B cell (primary cell): ENCODE results near the gene KCNK7. TPM values are rescaled to one million over a fixed set of nuclear protein-coding genes. Genes with fewer than 3 reads are reported as not detected.

Experiments used
- ATAC-seq: fragments of 200-7000 bp; cut with Tn5 transposase; one replicate; pipeline ENCODE4 v1.10.0; 2021; ENCODE audit warnings: low read depth, mild to moderate bottlenecking, moderate number of reproducible peaks, moderate library complexity
- CTCF ChIA-PET: fragments of 350-600 bp; sonication (Branson Sonifier 250); formaldehyde crosslinking; loops from one replicate; lab custom pipeline; 2021; ENCODE audit warnings: antibody characterized with exemption, inconsistent platforms; lab: Charles Lee
- POLR2A ChIA-PET: fragments of 350-600 bp; sonication (Branson Sonifier 250); formaldehyde crosslinking; loops from one replicate; lab custom pipeline; 2021; ENCODE audit warnings: antibody characterized with exemption; lab: Charles Lee
- DNase-seq: peaks from one replicate; pipeline ENCODE4 v3.0.0; 2013
- H2AFZ ChIP-seq: 2 replicates; pipeline ENCODE4 v1.6.1; 2012; ENCODE audit warnings: mild to moderate bottlenecking, low read depth, low read length; ENCODE audit not compliant: insufficient read depth, poor library complexity, severe bottlenecking
- H3K27ac ChIP-seq, 2 donors: 1 replicate in 1 of 2; 2 replicates in 1 of 2; pipeline ENCODE4 v1.5.1; 2012 to 2013; ENCODE audit warnings: low read length in 2 of 2, mild to moderate bottlenecking in 2 of 2, moderate library complexity in 1 of 2
- H3K27me3 ChIP-seq, 4 experiments: fragments of 200-600 bp in 1 of 4; sonication (generic) in 1 of 4; replicated peaks in 1 of 4; 1 replicate in 2 of 4; 2 replicates in 2 of 4; pipeline versions ENCODE4 v1.6.1 to v1.7.0; 2013 to 2016; ENCODE audit warnings: low read length in 3 of 4, mild to moderate bottlenecking in 2 of 4, mixed read lengths in 1 of 4, moderate library complexity in 1 of 4; ENCODE audit not compliant: insufficient read depth in 4 of 4, control insufficient read depth in 3 of 4; ENCODE audit errors: control extremely low read depth in 1 of 4
- H3K36me3 ChIP-seq, 2 experiments: replicated peaks in 1 of 2; 1 replicate in 1 of 2; 2 replicates in 1 of 2; pipeline versions ENCODE4 v1.6.1 to v1.7.1; 2013; ENCODE audit warnings: low read length in 1 of 2; ENCODE audit not compliant: insufficient read depth in 2 of 2, control insufficient read depth in 1 of 2; ENCODE audit errors: control extremely low read depth in 1 of 2, extremely low read depth in 1 of 2
- H3K4me1 ChIP-seq, 2 donors: fragments of 200-600 bp in 1 of 2; sonication (generic) in 1 of 2; 1 replicate in 1 of 2; 2 replicates in 1 of 2; pipeline versions ENCODE4 v1.5.1 to v1.6.1; 2013 to 2017; ENCODE audit warnings: low read length in 2 of 2; ENCODE audit not compliant: control insufficient read depth in 2 of 2, insufficient read depth in 2 of 2
- H3K4me2 ChIP-seq: replicated peaks from 2 replicates; pipeline ENCODE3; 2012; ENCODE audit warnings: mild to moderate bottlenecking, low read depth, low read length; ENCODE audit not compliant: poor library complexity, severe bottlenecking
- H3K4me3 ChIP-seq, 5 experiments: fragments of 200-600 bp in 1 of 5; sonication (generic) in 1 of 5; 1 replicate in 3 of 5; 2 replicates in 2 of 5; pipeline versions ENCODE4 v1.5.1 to v1.7.0; 2011 to 2016; ENCODE audit warnings: low read length in 4 of 5, mild to moderate bottlenecking in 4 of 5, low read depth in 2 of 5, control low read depth in 1 of 5, moderate library complexity in 1 of 5; ENCODE audit not compliant: insufficient read depth in 1 of 5; ENCODE audit errors: control extremely low read depth in 1 of 5, extremely low read depth in 1 of 5
- H3K79me2 ChIP-seq: fragments of 200-600 bp; sonication (generic); one replicate; pipeline ENCODE4 v1.6.0; 2016; ENCODE audit warnings: low read length; ENCODE audit not compliant: control insufficient read depth, insufficient read depth
- H3K9ac ChIP-seq: fragments of 200-600 bp; sonication (generic); 2 replicates; pipeline ENCODE4 v1.6.1; 2017; ENCODE audit warnings: mild to moderate bottlenecking, low read length, moderate library complexity
- H3K9me3 ChIP-seq, 3 donors: one replicate each; pipeline versions ENCODE4 v1.6.1 to v1.7.1; 2013; ENCODE audit warnings: low read length in 2 of 3; ENCODE audit not compliant: control insufficient read depth in 2 of 3, insufficient read depth in 1 of 3; ENCODE audit errors: control extremely low read depth in 1 of 3
- H4K20me1 ChIP-seq: 2 replicates; pipeline ENCODE4 v1.6.0; 2012; ENCODE audit warnings: mild to moderate bottlenecking, low read length; ENCODE audit not compliant: insufficient read depth, control insufficient read depth, poor library complexity, severe bottlenecking
- H3K27ac Mint-ChIP-seq: one replicate; pipeline ENCODE4 v1.8.0; 2021; ENCODE audit warnings: mixed read lengths
- H3K27me3 Mint-ChIP-seq: one replicate; pipeline ENCODE4 v1.8.0; 2021; ENCODE audit warnings: mixed read lengths
- H3K4me1 Mint-ChIP-seq: one replicate; pipeline ENCODE4 v1.8.0; 2021; ENCODE audit warnings: mixed read lengths
- H3K4me3 Mint-ChIP-seq: one replicate; pipeline ENCODE4 v1.8.0; 2021; ENCODE audit warnings: mixed read lengths
- H3K9me3 Mint-ChIP-seq: one replicate; pipeline ENCODE4 v1.8.0; 2022; ENCODE audit warnings: mixed read lengths; ENCODE audit not compliant: insufficient read depth
- EZH2 ChIP-seq: IDR thresholded peaks from 2 replicates; pipeline ENCODE4 v1.6.1; 2012; ENCODE audit warnings: borderline replicate concordance, low read depth, mild to moderate bottlenecking, moderate library complexity, low read length; ENCODE audit not compliant: insufficient read depth, poor library complexity, severe bottlenecking
- WGBS: methylation state at CpG from one replicate; pipeline ENCODE4 v1.1.5; 2013; ENCODE audit warnings: missing lambda C conversion rate; ENCODE audit not compliant: insufficient coverage; 5-methylcytosine and 5-hydroxymethylcytosine counted together
- intact Hi-C: fragments of 100-400 bp; cut with micrococcal nuclease; formaldehyde crosslinking; loops from one replicate; pipeline ENCODE4 v1.10.0; 2022
- polyA plus RNA-seq: library from polyadenylated mRNA; depleted of rRNA; stranded (reverse); fragments of >200 nt; gene quantifications from 2 replicates; pipeline ENCODE4 v1.2.3, GENCODE V29; 2012
- total RNA-seq, 2 donors: library from RNA; stranded (reverse); fragments of 120-200 nt in 1 of 2; gene quantifications; 1 replicate in 1 of 2; 2 replicates in 1 of 2; pipeline versions ENCODE4 v1.2.3 to v1.2.4, GENCODE V29; 2013 to 2022
- TF ChIP-seq, protein P1 (sequence below): fragments of 200-600 bp; IDR thresholded peaks from one replicate; pipeline ENCODE4 v1.8.0; 2022; ENCODE audit warnings: antibody characterized with exemption, mild to moderate bottlenecking

The KCNK7 gene
- total and polyA plus RNA-seq, 2 donors (not counting 1 experiment from before 2014, with no cell fraction given) = 2.2 to 3.5 TPM

DNA sequence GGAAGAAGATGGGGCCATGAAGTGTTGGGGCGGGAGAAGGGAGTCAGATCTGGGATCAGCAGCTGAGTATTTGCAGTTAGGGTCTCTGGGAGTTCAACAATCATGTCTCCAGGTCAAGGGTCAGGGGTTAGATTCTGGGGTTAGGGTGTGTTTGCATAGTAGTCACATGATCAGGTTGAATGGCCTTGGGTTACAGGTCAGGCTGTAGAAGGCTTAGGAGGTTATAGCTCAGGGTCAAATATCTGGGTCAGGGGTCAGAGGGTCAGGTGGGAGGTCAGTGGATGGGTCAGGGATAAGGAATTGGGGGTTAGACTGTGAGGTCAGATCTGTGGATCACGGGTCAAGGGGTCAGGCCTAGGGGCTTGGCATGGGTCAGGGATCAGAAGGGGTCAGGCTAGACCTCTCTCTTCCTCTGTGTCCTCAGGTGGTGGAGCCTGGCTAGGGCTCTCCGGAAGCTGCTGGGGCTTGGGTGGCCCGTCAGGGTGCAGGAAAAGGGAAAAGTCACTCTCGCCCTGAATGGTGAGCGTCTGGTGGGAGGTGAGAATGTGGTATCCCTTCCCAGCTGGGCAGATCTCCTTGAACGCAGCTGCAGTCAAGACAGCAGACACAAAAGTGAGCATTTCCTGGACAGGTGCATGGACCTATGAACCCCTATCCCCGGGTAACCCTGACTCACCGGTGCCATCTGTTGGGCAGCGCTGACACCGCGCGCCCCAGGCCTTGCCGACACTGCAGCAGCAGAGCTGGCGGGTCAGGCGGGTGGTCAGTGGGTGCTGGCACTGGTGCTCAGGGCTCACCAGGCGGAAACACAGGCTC lies 43.8 kb downstream of the KCNK7 start:
- Histone ChIP-seq H3K27ac (no peak overlapping the region), H3K9ac (no peak overlapping the region)
- no peaks in the 10 kb centered on the region for H3K9me3 Mint-ChIP-seq

More for the DNA sequence above, 43.8 kb downstream of the KCNK7 start:
- Histone ChIP-seq H3K9me3 (no peaks in the 10 kb centered on the region), H3K4me2 (peak overlapping the region; percentile 61), H3K79me2 (peaks cover 5% of the 10 kb centered on the region), H3K27me3 (no peaks in the 10 kb centered on the region), H4K20me1 (no peaks in the 10 kb centered on the region), H3K4me3 (no peak overlapping the region), H3K4me1 (peaks cover 42 to 64% of the 10 kb centered on the region in 2 donors), H2AFZ (no peak overlapping the region), H3K36me3 (no peaks in the 10 kb centered on the region)
- H3K27ac Mint-ChIP-seq = peak overlapping the region; percentile 89
- H3K4me3 Mint-ChIP-seq = peak overlapping the region; percentile 61
- intact Hi-C loops = loop anchor here (1.0 kb wide), 2 partner anchors 11 to 37 kb away; no protein-coding TSS in a partner anchor
- 31% methylated on average over 17 of the region's 17 CpGs for WGBS
- peaks cover 66% of the 10 kb centered on the region for H3K4me1 Mint-ChIP-seq
- DNase-seq (peak; percentile 85), ATAC-seq (peak; percentile 85)
- TF ChIP-seq, protein P1, sequence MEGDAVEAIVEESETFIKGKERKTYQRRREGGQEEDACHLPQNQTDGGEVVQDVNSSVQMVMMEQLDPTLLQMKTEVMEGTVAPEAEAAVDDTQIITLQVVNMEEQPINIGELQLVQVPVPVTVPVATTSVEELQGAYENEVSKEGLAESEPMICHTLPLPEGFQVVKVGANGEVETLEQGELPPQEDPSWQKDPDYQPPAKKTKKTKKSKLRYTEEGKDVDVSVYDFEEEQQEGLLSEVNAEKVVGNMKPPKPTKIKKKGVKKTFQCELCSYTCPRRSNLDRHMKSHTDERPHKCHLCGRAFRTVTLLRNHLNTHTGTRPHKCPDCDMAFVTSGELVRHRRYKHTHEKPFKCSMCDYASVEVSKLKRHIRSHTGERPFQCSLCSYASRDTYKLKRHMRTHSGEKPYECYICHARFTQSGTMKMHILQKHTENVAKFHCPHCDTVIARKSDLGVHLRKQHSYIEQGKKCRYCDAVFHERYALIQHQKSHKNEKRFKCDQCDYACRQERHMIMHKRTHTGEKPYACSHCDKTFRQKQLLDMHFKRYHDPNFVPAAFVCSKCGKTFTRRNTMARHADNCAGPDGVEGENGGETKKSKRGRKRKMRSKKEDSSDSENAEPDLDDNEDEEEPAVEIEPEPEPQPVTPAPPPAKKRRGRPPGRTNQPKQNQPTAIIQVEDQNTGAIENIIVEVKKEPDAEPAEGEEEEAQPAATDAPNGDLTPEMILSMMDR = peak; percentile 76
- no peak for TF ChIP-seq EZH2
- ChIA-PET CTCF (interaction anchor here (0.6 to 4.1 kb wide), 32 partner anchors 10 to 378 kb away, joined by 3 to 108 read pairs (median 4); partner anchors contain the start of genes EHBP1L1, FAM89B, MALAT1 and RELA), POLR2A (interaction anchor here (0.6 to 1.9 kb wide), 8 partner anchors 11 to 160 kb away, joined by 3 to 13 read pairs (median 4); partner anchors contain the start of gene SCYL1)
- H3K27me3 Mint-ChIP-seq = no peaks in the 10 kb centered on the region
